Effector memory CD8-positive, alpha-beta T cell (primary cell): ENCODE results near the gene PAM16.

Source experiments
- ATAC-seq: fragments of 150-1000 bp; cut with Tn5 transposase; replicated peaks from 2 replicates; pipeline ENCODE4 v1.10.0; 2021; ENCODE audit warnings: mild to moderate bottlenecking, moderate library complexity
- DNase-seq, 3 experiments: peaks; one replicate each; pipeline ENCODE4 v3.0.0; 2021
- H3K27ac Mint-ChIP-seq, 2 donors: one replicate each; pipeline ENCODE4 v1.8.0; 2022; ENCODE audit warnings: mild to moderate bottlenecking in 2 of 2, mixed read lengths in 2 of 2, moderate library complexity in 2 of 2
- H3K27me3 Mint-ChIP-seq, 2 donors: one replicate each; pipeline ENCODE4 v1.8.0; 2022; ENCODE audit warnings: mixed read lengths in 2 of 2
- H3K36me3 Mint-ChIP-seq: one replicate; pipeline ENCODE4 v1.8.0; 2022; ENCODE audit warnings: mild to moderate bottlenecking, moderate library complexity, mixed read lengths; ENCODE audit not compliant: insufficient read depth
- H3K4me1 Mint-ChIP-seq, 2 donors: one replicate each; pipeline ENCODE4 v1.8.0; 2022; ENCODE audit warnings: low read depth in 2 of 2, mixed read lengths in 2 of 2
- H3K4me3 Mint-ChIP-seq, 2 donors: one replicate each; pipeline ENCODE4 v1.8.0; 2022; ENCODE audit warnings: mild to moderate bottlenecking in 2 of 2, mixed read lengths in 2 of 2, moderate library complexity in 2 of 2
- H3K9me3 Mint-ChIP-seq, 2 donors: one replicate each; pipeline ENCODE4 v1.8.0; 2022; ENCODE audit warnings: mixed read lengths in 2 of 2

The PAM16 gene

DNA sequence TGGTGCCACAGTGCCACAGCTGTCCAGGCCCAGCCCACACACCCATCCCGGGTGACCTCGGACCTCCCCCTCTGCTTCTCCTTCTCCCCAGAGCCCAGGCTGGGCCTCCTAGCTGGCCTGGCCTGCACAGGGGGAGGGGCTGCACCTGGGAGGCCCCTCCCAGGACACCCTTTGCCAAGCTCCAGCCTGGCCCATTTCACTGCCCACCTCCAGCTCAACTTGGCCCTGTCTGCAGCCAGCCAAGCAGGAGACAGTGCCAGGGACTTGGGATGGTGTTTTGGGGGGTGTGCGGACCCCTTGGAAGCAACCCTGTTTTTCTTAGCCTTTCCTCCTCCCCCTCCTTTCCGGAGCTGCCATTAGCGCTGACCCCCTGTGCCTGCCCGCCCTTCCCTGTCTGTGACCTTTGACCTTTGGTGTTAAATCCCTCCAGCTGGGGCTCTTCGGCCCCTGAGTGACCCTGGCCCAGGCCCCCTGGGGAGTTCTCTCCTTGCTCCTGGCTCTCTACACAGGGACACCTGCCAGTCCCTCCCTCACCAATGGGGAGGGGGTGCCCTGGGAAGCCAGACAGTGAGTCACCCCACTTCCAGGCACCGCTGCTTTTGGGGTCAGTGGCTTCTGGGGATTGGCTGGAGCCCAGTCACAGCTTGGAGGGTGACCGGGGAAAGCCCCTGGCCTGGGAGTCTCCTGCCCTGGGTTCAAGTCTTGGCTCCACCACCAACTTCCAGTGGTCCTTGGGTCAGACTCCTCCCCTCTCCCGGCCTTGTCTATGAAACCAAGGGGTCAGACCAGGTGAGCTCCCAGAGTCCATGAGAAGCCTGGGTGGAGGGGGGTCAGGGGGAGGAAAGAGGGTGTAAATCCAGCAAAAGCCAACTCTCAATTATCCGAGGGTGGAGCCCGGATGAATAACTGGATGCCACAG lies 33.3 kb downstream of the PAM16 start:
- no peak overlapping the region for H3K27ac Mint-ChIP-seq

DNA sequence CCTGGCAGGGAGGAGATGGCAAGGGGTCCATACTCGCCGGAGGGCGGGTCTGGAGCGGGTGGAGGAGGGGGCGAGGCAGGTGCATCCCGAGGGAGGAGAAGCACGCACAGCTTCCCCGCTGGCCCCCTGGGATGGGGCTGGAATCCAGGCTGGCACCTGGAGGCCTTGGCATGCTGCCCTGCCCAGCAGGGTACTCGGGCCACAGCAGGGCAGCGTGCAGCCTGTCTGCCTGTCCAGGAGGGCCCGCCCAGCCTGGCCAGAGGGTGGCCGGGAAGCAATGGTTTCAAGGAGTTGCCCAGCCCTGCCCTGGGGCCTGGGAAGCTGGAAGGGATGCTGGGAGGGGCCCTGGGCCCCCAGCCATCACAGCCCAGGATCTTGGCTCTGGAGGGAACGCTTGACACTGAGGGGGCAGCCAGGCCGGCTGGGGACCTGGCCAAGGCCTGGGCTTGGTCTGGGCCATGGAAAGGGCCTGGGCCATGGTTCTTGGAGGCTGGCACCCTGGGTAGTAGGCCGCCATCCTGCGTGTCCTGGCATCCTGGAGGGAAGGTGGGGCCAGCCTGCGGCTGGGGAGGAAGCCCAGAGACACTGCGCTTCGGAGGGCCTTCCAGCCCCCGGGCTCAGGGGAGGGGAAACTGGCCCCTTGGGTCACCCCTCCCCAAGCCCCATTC lies 34.1 kb downstream of the PAM16 start:
- DNase-seq (no peak), ATAC-seq (no peak)
- Mint-ChIP-seq H3K27me3 (peaks cover 13 to 15% of the 10 kb centered on the region in 2 donors), H3K4me1 (peaks cover 14 to 19% of the 10 kb centered on the region in 2 donors), H3K27ac (no peak overlapping the region), H3K9me3 (no peaks in the 10 kb centered on the region), H3K4me3 (no peak overlapping the region), H3K36me3 (peaks cover 7% of the 10 kb centered on the region)

More for the DNA sequence above, 33.3 kb downstream of the PAM16 start:
- H3K36me3 Mint-ChIP-seq: peaks cover 7% of the 10 kb centered on the region
- peaks cover 14 to 19% of the 10 kb centered on the region in 2 donors for H3K4me1 Mint-ChIP-seq
- H3K27me3 Mint-ChIP-seq: peaks cover 13 to 15% of the 10 kb centered on the region in 2 donors
- H3K4me3 Mint-ChIP-seq: peak overlapping the region; percentile 31 to 61
- DNase-seq (no peak), ATAC-seq (no peak)
- H3K9me3 Mint-ChIP-seq: no peaks in the 10 kb centered on the region

DNA sequence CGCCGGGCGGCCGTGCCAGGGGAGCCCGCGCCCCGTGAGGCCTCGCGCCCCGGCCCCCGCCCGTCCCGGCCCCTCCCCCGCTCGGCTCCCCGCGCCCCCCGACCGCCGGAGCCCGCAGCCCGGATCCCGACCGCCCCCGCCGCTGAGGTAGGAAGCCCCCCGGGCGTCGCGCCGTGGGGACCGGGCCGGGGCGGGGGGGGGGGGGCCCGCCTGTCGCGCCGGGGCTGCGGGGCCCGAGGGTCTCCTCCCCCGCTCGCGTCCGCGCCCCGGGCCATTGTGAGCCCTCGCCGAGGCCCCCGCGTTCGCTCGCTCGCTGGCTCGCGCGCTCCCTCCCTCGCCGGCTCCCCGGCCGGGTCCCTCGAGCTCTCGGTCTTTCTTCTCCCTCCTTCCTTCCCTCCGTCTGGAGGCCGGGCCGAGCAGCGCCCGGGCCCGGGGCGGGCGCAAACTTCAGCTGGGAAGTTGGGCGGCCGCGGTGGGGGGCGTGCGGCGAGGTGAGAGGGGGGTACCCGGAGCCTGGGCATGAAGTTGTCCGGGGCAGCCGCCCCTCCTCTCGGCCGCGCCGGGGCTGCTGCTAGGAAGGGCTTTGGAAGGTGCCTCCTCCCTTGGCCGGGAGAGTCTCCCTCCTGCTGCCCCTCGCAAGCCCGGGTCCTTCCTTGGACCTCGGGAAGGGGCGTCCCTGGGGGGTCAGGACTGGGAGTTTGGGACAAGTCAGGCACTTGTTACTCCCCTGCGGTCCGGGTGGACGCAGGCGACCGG lies 34.8 kb downstream of the PAM16 start:
- ATAC-seq: no peak
- Mint-ChIP-seq H3K27me3 (peaks cover 13 to 15% of the 10 kb centered on the region in 2 donors), H3K36me3 (peaks cover 3% of the 10 kb centered on the region), H3K27ac (no peak overlapping the region), H3K4me1 (peaks cover 14 to 19% of the 10 kb centered on the region in 2 donors), H3K4me3 (peak overlapping the region in 1 of 2 donors; percentile 37), H3K9me3 (no peaks in the 10 kb centered on the region)
- DNase-seq: no peak

DNA sequence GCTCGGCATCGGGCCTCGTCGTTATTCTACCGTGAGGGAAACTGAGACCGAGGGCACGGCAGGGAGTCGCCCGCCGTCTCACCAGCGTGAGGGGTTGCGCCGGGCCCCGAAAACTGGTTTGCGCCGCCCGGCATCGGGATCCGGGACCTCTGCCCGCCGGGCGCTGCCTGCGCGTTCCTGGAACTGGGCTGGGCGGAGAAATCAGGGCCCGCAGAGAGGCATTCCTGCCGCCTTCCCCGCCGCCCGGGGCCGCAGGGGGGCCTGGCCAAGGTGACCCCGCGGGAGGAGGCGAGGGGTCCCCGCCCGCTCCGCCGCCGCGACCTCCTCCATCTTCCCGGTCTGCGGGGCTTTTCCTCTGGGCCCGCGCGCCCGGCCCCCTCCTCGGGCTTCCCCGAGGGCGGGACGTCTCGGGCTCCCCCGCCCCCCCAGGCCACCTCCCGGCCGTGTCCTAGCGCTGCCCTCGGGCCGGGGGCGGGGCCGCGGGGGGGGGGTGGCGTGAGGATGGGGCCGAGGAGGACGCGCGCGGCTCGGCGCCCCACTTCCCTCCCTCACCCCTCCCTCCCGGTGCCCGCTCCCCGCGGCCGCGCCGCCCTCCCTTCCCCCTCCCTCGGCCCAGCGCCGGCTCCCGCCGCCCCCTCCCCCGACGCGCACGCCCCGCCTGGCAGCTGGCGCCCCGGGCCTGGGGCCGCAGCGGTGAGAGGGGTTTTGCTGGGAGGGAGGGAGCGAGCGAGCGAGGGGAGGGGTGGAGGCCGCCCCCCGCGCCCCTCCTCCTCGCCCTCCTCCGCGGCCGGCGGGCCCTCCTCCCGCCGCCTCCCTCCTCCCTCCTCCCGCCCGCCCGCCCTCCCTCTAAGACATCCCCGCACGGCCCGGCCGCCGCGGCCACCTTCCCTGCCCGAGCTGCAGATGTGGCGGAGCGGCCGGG lies 35.7 kb downstream of the PAM16 start, which contains the start of gene GLIS2:
GLIS2 (plus strand) TSS at position 882 of the 922 bp plus-strand sequence. CDS start 16,214 bp downstream, outside the sequence.
- no peaks in the 10 kb centered on the region for H3K9me3 Mint-ChIP-seq
- ATAC-seq: peak; percentile 33
- peaks cover 3% of the 10 kb centered on the region for H3K36me3 Mint-ChIP-seq
- H3K4me3 Mint-ChIP-seq: peak within 1 kb of the TSS; percentile 85
- peak within 1 kb of the TSS; percentile 59 to 90 for H3K27ac Mint-ChIP-seq
- DNase-seq: no peak
- peaks cover 14 to 19% of the 10 kb centered on the region in 2 donors for H3K4me1 Mint-ChIP-seq
- peaks cover 13 to 15% of the 10 kb centered on the region in 2 donors for H3K27me3 Mint-ChIP-seq

DNA sequence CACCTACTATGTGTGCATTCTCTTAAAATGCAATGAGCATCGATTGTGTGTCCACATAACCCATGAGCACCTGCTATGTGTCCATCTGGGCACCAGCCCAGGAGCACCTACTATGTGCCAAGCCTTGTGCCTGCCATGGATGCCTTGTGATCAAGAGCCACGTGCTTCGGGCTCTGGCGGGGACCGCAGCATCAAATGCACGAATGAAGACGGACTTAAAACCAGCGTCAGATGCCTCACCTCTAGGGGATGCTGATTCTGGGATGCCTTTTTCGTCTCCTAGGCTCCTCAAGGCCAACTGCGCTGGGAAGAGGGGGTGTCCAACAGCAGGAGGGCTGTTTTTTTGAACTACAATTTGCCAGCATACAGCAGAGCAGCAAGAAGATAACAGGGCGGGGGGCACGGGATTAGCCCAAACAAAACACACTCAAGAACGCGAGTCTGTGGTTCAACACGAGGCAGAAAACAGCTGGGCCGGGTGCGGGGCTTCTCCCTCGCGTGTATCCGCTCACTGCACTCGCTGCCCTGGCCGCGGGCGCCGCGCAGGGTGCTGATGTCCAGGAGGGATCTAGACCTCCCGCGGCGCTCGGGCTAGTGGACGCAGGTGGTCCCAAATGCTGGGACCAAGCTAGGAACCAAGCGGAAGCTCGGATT lies 36.5 kb downstream of the PAM16 start:
- ATAC-seq: peak; percentile 8
- DNase-seq: no peak
- peak overlapping the region; percentile 85 for H3K4me3 Mint-ChIP-seq
- peaks cover 14 to 18% of the 10 kb centered on the region in 2 donors for H3K4me1 Mint-ChIP-seq
- peak overlapping the region; percentile 59 to 90 for H3K27ac Mint-ChIP-seq
- H3K36me3 Mint-ChIP-seq: peaks cover 3% of the 10 kb centered on the region
- H3K27me3 Mint-ChIP-seq: peaks cover 13 to 15% of the 10 kb centered on the region in 2 donors
- H3K9me3 Mint-ChIP-seq: no peaks in the 10 kb centered on the region

DNA sequence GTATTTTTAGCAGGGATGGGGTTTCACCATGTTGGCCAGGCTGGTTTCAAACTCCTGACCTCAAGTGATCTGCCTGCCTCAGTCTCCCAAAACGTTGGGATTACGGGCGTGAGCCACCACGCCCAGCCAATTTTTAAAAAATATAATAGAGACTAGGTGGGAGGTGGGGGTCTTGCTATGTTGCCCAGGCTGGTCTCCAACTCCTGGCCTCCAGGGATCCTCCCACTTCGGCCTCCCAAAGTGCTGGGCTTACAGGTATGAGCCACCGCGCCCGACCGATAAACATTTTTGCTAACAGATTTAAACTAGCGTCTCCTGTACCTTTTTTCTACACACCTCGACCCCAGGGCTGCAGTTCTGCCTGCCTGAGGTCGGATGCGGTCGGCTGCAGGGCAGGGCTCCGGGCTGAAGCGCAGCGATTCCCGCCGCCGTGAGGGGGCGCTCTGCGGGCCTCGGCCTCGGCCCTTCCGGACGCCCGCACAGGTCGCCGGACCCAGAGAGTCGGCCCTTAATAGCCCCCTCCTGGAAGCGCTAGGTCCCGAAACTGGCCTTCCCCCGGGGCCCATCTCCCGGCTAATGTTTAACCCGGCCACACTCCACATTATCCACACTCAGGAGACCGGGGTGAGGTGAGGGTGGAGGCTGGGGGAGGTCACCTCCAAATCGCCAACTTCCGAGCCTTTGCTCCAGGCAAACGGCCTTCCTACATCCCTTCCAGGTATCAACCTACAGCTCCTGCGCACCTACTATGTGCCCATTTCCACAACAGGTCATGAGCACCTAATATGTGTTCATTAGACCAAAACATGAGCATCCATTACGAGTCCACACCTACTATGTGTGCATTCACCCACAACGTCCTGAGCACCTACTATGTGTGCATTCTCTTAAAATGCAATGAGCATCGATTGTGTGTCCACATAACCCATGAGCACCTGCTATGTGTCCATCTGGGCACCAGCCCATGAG lies 37.3 kb downstream of the PAM16 start:
- peak; percentile 39 for ATAC-seq
- Mint-ChIP-seq H3K36me3 (peaks cover 3% of the 10 kb centered on the region), H3K27ac (no peak overlapping the region), H3K27me3 (peaks cover 13 to 15% of the 10 kb centered on the region in 2 donors), H3K4me3 (peak overlapping the region; percentile 85), H3K9me3 (no peaks in the 10 kb centered on the region), H3K4me1 (peaks cover 10 to 13% of the 10 kb centered on the region in 2 donors)
- no peak for DNase-seq

DNA sequence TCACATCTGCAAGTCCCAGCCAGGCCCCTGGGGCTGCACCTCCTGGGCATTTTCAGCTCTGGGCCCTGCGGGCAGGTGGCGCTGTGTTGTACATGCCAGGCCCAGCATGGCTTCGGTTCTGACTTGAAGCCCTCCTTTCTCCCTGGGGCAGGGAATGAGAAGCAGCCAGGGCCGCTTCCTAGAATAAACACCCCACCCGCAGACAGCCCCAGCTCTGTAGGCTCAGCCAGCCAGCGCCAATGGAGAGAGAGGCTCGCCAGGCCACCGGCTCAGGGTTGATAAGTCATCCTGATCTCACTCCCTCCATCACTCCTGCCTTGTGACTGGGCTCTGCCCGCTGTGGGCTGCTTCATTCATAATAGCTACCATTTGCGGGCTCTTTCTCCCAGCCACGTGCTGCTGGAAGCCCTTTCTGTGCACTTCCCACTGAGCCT lies 41.3 kb downstream of the PAM16 start:
- Mint-ChIP-seq H3K27ac (peak overlapping the region in 1 of 2 donors; percentile 46), H3K27me3 (peaks cover 11 to 12% of the 10 kb centered on the region in 2 donors), H3K36me3 (peaks cover 15% of the 10 kb centered on the region), H3K4me1 (peaks cover 22 to 23% of the 10 kb centered on the region in 2 donors), H3K4me3 (no peak overlapping the region), H3K9me3 (no peaks in the 10 kb centered on the region)
- DNase-seq (peak; percentile 42 to 47 (median 47)), ATAC-seq (no peak)

DNA sequence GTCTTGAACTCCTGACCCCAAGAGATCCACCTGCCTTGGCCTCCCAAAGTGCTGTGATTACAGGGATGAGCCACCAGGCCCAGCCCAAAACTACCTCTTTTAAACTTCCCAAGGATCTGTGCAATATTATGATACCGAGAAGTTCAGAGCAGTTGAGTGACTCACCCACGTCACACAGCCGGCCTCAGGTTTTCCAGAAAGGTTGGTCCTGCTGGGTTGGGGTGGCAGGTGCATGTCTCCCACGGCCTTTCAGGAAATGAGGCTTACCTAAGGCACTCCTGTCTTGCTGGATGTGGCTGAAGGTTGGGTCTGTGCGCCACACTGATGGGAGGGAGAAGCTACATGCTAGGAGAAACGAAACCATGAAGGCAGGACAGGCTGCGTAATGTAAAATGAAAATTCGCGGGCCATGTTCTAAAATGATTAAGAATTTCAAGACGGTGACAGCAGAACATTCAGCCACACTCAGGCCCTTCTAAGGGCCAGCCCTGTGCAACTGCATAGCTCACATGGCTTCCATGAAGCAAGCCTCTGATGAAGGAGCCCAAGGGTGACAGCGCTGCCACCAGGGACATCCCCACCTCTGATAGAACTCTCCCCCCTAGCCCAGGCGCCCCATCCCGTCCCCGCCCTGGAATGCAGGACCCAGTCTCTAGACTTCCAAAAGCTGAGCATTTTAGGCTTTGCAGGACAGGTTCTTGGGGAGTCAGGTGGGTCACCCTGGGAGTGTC lies 41.9 kb downstream of the PAM16 start:
- no peak for DNase-seq
- H3K27me3 Mint-ChIP-seq: peaks cover 5 to 6% of the 10 kb centered on the region in 2 donors
- peaks cover 17 to 18% of the 10 kb centered on the region in 2 donors for H3K4me1 Mint-ChIP-seq
- peaks cover 15% of the 10 kb centered on the region for H3K36me3 Mint-ChIP-seq
- no peaks in the 10 kb centered on the region for H3K9me3 Mint-ChIP-seq
- peak overlapping the region; percentile 92 to 95 for H3K4me3 Mint-ChIP-seq
- no peak for ATAC-seq
- H3K27ac Mint-ChIP-seq: peak overlapping the region in 1 of 2 donors; percentile 98

DNA sequence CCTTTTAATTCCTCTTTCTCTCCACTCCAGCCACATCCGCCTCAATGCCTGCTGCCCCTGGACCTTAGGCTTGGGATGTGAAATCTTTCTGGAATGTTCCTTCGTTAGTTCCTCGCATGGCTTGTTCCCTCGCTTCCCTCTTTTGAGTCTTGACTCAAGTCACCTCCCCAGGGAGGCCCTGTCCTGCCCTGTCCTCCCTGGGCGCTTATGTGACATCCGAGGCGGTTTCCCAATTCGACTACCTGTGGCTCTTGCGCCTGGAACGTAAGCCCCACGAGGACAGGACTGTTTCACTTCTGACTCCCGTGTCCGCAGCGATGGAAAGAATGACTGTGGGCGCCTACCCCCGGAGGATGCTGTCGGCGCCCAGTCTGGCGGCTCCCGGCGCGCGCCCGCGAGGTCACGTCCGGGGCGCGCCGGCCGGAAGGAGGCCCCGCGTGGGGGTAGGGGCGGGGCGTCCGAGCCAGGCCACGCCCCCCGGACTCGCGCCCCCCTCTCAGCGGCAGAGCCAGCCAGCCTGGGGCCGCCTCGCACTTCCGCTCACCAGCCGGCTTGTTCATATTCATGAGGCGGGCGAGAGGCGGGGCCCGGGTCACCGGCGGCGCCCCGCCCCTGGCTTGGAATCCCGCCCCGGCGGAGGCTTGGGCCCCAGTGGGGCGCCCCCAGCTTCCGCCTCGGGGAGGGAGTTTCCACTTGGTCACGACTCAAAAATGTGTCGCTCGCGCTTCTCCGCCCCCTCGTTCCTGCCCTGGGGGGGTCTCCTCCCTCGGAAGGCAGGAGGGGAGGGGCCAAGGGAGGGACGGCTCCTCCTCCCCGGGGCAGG lies 43.7 kb downstream of the PAM16 start:
- peak; percentile 88 for ATAC-seq

More for the DNA sequence above, 43.7 kb downstream of the PAM16 start:
- peak overlapping the region; percentile 98 to 99 for H3K27ac Mint-ChIP-seq
- H3K4me3 Mint-ChIP-seq: peak overlapping the region; percentile 92 to 95
- no peaks in the 10 kb centered on the region for H3K27me3 Mint-ChIP-seq
- peaks cover 18% of the 10 kb centered on the region for H3K36me3 Mint-ChIP-seq
- peak; percentile 97 to 98 (median 97) for DNase-seq
- peaks cover 14 to 18% of the 10 kb centered on the region in 2 donors for H3K4me1 Mint-ChIP-seq
- H3K9me3 Mint-ChIP-seq: no peaks in the 10 kb centered on the region
